GM19463 (cell line): ENCODE data around the gene SLC9A9.

Experiments used
- ATAC-seq: cut with Tn5 transposase; IDR thresholded peaks from one replicate; pipeline ENCODE4 v1.9.1; 2021; ENCODE audit warnings: mild to moderate bottlenecking, moderate library complexity; ENCODE audit not compliant: unreplicated experiment

The SLC9A9 gene

DNA sequence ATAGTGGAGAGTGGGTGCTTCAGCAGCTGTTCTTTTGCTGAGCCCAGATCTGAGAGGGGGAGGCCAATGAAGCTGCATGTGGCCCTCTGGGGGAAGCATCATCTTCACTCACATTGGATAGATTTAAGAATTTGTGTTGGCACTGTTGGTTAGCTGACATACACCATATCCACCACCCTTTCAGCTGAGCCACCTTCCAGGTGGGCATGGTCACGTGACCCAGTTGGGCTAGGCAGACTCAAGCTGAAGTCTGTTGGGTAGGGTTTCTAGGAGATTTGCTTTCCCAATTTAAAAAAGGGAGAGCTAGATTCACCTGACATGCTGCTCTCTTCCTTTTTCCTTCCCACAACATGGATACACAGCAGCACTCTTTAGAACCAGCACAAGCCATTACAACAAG is 417.7 kb downstream of the SLC9A9 start:
- ATAC-seq, result no peak

DNA sequence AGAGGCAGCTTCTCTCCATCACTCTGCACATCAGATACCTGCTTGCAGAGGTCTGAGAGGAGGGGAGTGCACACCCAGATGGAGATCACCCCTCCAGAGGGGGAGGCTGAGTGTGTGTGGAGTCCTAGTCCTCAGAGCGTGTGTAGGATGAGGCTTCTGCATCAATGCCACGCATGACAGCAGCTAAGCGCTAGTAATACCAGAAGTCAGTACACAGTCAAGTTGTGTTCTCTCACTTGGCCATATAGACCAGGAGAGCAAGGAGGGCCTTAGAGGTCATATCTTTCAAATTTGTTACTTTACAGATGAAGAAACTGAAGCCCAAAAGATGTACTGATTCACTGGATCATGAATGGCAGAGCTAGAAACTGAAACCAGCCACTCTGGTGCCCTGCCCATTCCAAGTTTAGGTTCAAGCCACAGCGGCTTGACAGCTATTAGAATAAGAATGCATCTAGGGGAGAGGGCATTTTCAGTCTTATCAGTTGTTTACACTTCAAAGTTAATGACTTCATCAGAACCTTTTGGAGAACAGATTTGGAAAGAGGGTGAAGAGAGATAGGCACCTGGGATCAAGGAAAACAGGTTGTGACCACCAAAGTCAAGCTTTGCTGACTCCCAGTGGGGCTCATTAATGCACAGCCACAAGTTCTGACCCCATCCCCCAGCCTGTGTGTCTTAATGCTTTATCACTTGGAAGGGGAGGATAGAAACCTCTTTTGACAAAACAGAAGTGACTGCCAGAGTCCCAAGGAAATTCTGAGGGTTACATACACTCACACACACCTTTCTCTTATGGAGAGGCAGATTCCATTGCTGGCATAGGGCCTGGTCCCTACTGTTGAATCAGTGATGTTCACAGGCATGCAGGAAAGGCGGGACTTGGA is 418.4 kb downstream of the SLC9A9 start:
- ATAC-seq, result no peak

DNA sequence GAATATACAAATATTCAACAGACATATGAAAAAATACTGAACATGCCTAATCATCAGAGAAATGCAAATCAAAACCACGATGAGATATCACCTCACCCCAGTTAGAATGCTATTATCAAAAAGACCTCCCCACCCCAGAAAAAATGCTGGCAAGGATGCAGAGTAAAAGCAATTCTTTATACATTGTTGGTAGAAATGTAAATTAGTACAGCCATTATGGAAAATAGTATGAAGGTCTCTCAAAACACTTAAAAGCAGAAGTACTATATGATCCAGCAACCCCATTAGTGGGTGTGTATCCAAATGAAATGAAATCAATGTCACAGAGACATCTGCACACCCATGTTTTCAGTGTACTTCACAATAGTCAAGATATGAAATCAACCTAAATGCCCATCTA is 420.0 kb downstream of the SLC9A9 start:
- no peak for ATAC-seq

DNA sequence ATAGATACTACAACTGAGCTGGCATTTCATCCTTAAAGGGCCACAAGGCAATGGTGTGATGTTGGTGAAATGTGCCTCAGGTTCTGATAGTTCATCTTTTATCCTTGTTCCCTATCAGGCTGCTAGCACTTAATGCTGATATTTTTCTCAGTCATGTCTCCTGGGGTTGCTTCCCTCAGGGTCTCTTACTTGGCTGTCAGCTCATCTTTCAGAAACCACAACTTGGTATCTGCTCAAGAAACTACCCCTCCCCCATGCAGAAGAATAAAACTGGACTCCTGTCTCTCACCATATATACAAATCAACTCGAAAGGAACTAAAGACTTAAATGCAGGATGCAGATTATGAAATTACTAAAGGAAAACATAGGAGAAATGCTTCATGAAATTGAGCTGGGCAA is 420.6 kb downstream of the SLC9A9 start:
- no peak for ATAC-seq

DNA sequence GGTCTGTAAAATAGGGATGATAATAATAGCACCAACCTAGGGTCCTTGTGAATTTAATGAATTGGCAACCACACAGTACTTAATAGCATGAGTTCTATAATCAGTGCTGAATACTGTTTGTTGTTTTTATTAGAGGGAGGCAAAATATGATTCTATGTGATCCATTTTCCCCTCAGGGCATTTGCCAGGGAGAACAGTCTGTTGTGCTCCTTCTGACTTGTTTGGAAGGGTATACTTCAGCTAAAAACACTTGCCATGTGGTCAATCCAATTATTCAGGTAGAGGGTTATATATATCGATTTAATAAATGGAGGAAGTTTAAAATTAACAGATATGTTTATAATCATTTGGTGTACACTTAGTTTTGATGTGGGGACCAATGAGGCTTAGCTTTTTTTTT is 423.4 kb downstream of the SLC9A9 start:
- ATAC-seq, result no peak

DNA sequence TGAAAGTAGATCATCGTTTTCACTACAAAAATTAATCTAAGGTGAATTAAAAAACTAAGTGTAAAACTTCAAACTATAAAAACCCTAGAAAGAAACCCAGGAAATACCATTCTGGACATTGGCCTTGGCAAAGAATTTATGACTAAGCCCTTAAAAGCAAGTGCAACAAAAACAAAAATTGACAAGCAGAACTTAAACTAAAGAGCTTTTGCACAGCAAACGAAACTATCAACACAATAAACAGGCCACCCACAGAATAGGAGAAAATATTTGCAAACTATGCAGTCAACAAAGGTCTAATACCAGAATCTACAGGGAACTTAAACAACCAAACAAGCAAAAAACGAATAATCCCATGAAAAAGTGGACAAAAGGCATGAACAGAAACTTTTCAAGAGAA is 426.7 kb downstream of the SLC9A9 start:
- ATAC-seq, result no peak

DNA sequence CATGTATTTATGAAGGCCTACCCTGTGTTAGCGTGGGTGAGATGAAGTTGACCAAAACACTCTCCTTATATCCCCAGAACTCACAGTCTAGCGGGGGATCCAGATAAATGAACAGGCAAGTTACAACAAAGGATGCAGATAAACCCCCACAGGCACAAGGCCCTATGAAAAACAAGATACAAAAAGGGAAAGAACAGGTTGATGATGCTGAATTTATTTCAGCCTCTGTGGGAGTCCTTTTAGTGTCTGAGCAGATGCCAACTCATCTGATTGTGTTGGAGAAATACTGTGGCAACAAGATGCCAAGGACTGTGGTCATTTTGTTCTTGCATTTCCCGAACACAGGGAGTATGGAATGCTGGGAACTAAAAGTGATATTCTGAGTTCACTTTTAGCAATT is 428.7 kb downstream of the SLC9A9 start:
- no peak for ATAC-seq

DNA sequence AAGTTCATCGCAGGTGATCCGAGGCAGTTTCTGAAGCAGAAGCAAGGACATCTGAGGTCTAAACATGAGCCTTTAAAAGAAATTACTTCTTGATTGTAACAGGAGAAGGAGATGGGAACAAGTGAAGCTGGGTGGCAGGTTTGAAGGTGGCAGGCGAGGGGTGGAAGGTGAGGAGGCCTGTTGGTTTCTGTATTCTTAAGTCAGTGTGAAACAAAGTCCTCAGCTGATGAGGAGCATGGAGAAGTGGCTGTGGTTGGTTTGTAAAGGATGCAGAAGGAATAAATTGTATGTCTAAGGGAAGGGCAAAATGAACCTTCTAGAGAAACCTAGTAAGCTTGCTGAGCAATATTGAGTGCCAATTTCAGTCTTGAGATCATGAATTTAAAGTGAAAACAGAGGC is 429.9 kb downstream of the SLC9A9 start:
- no peak for ATAC-seq

DNA sequence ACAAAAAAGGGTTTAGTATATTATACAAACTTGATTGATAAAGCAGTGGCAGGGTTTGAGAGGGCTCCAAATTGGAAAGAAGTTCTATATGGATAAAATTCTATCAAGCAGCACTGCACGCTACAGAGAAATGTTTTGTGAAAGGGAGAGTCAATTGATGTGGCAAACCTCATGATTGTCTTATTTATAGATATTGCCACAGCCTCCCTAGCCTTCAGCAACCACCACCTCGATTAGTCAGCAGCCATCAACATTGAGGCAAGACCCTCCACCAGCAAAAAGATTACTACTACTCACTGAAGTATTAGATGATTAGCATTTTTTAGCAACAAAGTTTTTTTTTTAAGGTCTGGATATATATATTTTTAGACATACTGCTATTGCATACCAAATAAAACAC is 432.0 kb downstream of the SLC9A9 start:
- no peak for ATAC-seq

DNA sequence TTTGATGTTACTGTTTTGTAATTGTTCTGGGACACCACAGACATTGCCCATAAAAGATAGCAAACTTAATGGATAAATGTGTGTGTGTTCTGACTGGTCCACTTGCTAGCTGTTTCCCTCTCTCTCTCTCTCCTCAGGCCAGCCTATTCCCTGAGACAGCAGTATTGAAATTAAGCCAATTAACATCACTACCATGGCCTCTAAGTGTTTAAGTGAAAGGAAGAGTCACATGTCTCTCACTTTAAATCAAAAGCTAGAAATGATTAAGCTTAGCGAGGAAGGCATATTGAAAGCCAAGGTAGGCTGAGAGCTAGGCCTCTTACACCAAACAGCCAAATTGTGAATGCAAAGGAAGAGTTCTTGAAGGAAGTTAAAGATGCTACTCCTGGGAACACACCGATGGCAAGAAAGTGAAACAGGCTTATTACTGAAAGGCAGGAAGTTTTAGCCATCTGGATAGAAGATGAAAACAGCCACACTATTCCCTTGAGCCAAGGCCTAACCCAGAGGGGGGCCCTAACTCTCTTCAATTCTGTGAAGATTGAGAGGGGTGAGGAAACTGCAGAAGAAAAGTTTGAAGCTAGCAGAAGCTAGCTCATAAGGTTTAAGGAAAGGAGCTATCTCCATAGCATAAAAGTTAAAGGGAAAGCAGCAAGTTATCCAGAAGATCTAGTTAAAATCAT is 433.6 kb downstream of the SLC9A9 start:
- ATAC-seq, result peak; percentile 45

DNA sequence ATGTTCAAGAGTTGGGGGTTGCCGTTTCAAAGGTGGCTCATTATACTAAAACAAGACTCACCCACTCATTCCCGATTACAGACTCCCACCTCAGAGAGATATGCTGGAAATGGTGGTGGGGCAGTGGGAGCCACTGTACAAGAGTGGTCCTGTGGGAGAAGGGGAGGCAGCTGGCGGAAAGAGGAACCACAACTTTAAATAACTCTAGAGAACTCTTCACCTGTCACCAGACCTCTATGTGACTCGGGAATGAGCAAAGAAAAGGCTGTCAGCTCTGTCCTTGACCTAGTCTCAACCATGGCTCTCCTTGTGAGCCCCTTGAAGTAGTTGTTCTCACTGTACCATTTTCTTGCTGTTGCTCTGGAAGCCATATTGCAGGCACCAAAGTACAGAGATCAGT is 434.9 kb downstream of the SLC9A9 start:
- peak; percentile 32 for ATAC-seq

DNA sequence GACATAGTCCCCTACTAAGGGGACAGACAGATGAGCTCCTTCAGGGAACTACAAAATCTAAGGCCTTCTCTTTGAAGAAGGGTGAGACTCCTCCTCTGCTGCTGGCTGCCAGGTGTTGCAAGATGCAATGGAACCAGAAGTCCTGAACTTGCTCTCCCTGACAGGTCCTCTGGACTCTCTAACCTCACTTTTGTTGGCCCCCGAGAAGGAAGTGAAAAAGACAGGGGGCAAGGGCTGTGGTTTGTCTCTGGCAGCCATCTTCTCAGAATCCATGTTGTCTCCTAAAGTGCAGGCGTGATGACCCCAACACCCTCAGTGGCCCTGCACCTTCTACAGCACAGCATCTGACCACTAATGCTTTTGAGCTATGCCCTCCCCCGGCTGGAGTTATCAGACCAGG is 436.2 kb downstream of the SLC9A9 start:
- ATAC-seq, result peak; percentile 48

DNA sequence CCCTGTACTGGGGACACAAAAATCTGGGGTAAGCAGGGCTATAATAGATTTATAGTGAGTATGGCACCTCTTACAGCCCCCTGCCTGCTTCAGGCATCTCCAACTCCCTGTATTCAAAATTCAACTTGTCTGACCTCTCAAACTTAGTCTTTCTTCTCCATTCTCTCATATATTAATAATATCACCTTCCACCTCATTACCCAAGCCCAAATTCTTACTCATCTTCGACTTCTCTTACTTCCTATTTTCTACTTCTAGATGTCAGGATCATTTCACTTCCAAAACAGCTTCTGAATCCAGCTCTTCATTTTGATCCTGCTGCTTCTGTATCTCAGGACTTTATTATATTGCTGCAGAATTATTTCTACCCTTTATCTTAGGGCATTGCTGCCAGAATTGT is 438.0 kb downstream of the SLC9A9 start:
- ATAC-seq, result no peak

DNA sequence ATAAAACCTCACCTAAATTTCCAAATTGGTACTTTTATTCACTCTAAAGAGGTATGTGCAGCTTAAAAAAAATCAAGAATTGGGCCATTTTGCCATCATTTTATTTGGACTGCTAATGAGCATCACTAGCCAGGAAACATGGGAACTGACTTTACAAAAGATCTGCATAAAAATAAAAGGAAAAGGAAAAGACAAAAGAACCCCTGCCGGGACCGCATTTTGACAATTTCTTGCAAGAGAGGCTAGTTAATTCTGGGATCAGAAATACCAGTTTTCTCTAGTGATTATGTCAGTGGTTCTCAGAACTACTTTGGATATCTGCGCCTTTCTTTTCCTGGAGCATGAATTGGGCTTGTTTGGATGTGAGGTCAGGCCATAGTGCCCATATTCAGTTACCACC is 439.5 kb downstream of the SLC9A9 start:
- no peak for ATAC-seq

DNA sequence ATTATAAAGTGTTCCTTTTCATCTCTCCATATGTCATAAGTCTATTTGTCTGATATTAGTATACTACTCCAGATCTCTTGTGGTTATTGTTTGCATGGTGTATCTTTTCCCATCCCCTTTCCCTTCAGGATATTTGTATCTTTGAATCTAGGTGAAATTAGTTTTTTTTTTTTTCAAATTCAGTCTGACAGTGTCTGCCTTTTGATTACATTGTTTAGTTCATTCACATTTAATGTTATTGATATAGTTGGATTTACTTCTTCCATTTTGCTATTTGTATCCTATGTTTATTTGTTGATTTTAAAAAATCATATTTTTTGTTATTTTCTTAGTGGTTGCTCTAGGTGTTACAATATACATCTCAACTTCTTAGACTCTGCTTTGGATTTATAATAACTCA is 445.7 kb downstream of the SLC9A9 start:
- ATAC-seq, result no peak

DNA sequence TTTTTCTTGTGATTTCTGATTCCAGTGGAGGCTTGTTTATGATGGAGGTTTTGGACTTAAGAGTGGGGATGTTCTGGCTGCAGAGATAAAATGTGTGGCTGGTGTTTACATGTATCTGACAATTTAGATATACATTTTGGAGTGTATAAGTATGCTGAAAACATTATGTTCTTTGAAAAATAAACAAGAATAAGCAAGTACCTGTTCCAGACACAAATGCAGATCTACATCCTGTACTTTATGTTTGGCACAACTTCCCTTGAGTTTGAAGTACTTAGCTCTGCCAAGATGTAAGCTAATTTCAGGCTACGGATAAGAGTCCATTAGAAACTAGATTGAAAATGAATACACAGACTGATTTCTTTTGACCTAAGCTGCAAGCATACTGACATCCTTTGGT is 451.5 kb downstream of the SLC9A9 start:
- no peak for ATAC-seq

DNA sequence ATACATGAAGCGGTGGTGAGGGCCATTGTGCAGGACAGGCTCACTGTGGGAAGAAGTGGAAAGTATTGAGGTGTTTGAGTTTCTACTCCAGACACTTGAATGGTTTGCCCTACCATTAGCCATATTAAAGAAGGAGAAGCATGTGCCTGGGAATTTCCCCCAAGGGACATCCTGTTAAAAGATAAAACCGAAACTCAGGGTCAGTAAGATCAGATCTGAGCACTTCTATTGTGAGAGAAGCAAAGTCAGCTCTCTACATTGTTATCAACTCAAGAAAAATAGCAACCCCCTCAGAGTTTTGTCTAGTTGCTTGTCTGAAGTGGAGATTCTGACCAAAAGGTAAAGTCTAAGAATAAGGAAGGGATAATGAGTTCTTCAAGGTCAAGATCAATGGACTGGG is 458.9 kb downstream of the SLC9A9 start:
- no peak for ATAC-seq

DNA sequence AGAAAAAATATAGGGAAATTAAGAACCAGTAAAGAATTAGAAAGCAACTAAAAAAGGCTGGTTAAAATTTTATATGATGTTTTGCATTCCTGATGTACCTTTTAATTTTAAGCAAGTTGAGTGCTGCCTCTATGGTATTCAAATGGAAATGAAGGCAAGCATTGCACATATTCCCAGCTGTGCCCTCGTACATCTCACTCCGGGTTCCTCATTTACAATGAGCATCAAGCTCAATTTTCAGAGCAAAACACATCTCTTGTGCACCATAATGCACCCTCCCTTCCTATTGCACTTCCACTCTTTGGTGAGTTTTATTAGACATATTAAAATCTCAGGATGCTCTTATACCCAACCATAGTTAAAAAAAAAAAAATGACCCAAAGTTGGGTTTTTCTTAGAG is 460.8 kb downstream of the SLC9A9 start:
- no peak for ATAC-seq

DNA sequence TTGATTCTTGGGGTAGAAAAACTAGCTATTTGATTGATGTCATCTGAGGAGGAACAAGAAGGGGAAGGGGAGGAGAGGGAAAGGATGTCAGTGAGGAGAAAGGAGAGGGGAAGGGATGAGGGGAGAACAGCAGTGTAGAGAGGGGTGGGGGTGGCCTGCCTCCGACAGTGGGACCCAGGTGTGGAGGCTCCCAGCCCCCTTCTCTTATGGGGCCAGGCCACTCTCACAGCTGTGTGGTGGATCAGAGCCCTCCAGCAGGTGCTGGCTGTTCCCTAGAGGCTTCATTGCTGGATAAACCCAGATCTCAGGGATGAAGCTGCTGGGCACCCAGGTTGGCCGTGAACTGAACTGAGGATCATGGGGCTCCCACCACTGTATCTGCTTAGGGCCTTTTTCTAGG is 464.2 kb downstream of the SLC9A9 start:
- no peak for ATAC-seq

DNA sequence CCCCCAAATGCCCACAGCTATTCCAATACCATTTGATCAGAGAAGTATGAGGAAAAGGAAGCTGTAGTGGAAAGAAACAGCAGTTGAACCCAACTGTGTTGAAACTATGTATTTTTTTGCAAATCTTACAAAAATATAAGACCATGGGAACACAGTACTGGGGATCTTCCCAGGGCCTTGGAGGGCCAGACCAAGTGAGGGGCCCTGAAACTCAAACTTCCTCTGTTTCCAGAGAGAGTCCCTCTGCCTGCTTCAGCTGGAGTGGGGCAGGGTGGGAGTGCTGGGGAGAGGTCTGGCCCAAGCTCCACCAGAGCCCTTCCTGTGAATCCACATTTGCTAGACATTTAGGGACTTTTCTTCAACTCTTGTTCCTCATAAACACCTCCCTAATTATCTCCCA is 464.8 kb downstream of the SLC9A9 start:
- ATAC-seq, result no peak

DNA sequence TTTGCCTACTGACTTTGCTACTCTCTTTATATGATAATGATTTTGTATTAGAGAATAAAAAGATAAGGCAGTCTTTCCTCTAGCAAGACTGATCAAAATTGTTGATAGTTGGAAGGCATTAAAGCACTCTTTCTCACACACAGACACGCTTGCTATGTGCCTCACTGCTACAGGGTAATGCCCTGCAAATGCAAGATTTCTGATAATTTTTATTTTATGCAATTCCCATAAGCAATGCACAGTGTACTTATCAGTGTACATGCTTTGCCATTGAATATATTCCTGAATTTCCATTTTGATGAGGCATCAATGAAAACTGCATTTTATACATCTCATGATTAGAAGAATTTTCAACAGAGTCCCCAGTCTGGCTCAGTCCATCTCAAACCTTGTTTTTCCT is 465.5 kb downstream of the SLC9A9 start:
- no peak for ATAC-seq

DNA sequence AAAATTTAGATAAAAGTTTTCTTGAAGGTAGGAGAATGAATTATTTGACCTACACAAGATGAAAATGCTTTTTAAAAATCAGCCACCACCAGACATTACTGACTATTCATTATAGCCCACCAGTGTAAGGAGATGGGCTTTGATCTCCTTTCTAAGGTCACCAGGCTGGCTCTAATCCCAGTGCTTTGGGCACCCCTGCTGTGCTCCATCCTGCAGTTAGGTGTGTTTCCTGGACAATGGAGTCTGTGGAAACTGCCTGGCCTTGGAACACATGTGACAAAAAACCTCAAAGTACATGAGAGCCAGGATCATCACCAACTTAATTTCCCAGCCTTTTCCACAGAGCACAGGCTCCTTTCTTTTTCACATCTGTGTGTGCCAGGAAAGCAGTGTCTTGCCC is 467.8 kb downstream of the SLC9A9 start:
- ATAC-seq, result no peak

DNA sequence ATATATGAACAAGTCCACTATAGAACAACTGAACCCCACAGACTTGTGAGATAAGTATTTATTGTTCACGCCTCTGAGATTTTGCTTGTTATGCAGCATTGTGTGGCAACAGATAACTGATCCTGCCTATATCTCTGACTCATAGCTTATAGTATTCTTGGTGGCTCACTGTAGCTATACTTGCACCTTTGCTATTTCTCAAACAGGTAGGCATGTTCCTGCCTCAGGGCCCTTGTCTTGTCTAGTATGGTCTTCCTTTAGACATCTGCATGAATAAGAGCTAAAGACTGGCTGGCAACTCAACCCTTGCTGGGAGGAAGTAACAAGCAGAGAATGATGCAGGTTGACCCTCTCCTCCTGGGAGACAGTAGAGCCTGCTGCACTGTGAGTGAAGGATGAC is 472.6 kb downstream of the SLC9A9 start:
- ATAC-seq, result no peak
